GM18508 (cell line): ENCODE measurements around the gene TYW1.
"Not testable (repeated sequence)": the region's sequence is repeated elsewhere in the genome, so short reads cannot be mapped to it uniquely, and the experiment has no call there.

ENCODE experiments used
- ATAC-seq: cut with Tn5 transposase; IDR thresholded peaks from one replicate; pipeline ENCODE4 v1.9.1; 2021; ENCODE audit warnings: moderate number of reproducible peaks; ENCODE audit not compliant: insufficient read depth, unreplicated experiment

Gene TYW1

GRCh38 chr7:67182956-67183750 lies 186.5 kb downstream of the TYW1 start:
- not testable (repeated sequence) for ATAC-seq

GRCh38 chr7:67184912-67185659 lies 188.5 kb downstream of the TYW1 start:
- ATAC-seq: not testable (repeated sequence)

GRCh38 chr7:67185660-67186129 lies 189.1 kb downstream of the TYW1 start:
- ATAC-seq: not testable (repeated sequence)

- not testable (repeated sequence) for ATAC-seq
Observed at GRCh38 chr7:67189160-67189559, 192.5 kb downstream of the TYW1 start.

GRCh38 chr7:67189801-67190465 lies 193.3 kb downstream of the TYW1 start:
- not testable (repeated sequence) for ATAC-seq

- ATAC-seq: not testable (repeated sequence)
Observed at GRCh38 chr7:67191002-67191720, 194.5 kb downstream of the TYW1 start.

- ATAC-seq: not testable (repeated sequence)
Observed at GRCh38 chr7:67192123-67192702, 195.6 kb downstream of the TYW1 start.

- ATAC-seq: not testable (repeated sequence)
Observed at GRCh38 chr7:67192889-67193613, 196.4 kb downstream of the TYW1 start.

GRCh38 chr7:67196176-67196575 lies 199.5 kb downstream of the TYW1 start:
- not testable (repeated sequence) for ATAC-seq

GRCh38 chr7:67198865-67199526 lies 202.4 kb downstream of the TYW1 start:
- ATAC-seq: not testable (repeated sequence)

- not testable (repeated sequence) for ATAC-seq
Observed at GRCh38 chr7:67205772-67206171, 209.1 kb downstream of the TYW1 start.

- no peak for ATAC-seq
Observed at GRCh38 chr7:67206452-67206851, 209.8 kb downstream of the TYW1 start.

GRCh38 chr7:67208656-67209055 lies 212.0 kb downstream of the TYW1 start:
- ATAC-seq: not testable (repeated sequence)

GRCh38 chr7:67209256-67209655 lies 212.6 kb downstream of the TYW1 start:
- no peak for ATAC-seq

GRCh38 chr7:67210567-67210966 lies 213.9 kb downstream of the TYW1 start:
- no peak for ATAC-seq

- not testable (repeated sequence) for ATAC-seq
Observed at GRCh38 chr7:67211650-67212330, 215.2 kb downstream of the TYW1 start.

- ATAC-seq: not testable (repeated sequence)
Observed at GRCh38 chr7:67213038-67213437, 216.4 kb downstream of the TYW1 start.

- not testable (repeated sequence) for ATAC-seq
Observed at GRCh38 chr7:67223551-67223950, 226.9 kb downstream of the TYW1 start.
